SK-N-SH (cell line): Measurements from ENCODE around the gene GSC2.

Experiments used
- EZH2phosphoT487 ChIP-seq: fragments of 200-600 bp; sonication (generic); IDR thresholded peaks from 2 replicates; pipeline ENCODE4 v1.6.1; 2017; ENCODE audit warnings: low read depth, mixed run types, mild to moderate bottlenecking, antibody characterized with exemption, moderate library complexity, borderline replicate concordance
- FOSL2 ChIP-seq: IDR thresholded peaks from 2 replicates; pipeline ENCODE4 v1.4.0; 2012; ENCODE audit warnings: low read depth, mild to moderate bottlenecking, moderate library complexity, borderline replicate concordance
- MAX ChIP-seq: IDR thresholded peaks from 2 replicates; pipeline ENCODE4 v1.4.0; 2012; ENCODE audit warnings: low read depth
- NFIC ChIP-seq: IDR thresholded peaks from 2 replicates; pipeline ENCODE4 v1.4.0; 2012; ENCODE audit warnings: borderline replicate concordance
- SMC3 ChIP-seq: IDR thresholded peaks from 2 replicates; pipeline ENCODE4 v1.6.1; 2012; ENCODE audit warnings: low read depth, low read length, improper control_type of control experiment
- TAF1 ChIP-seq: IDR thresholded peaks from 2 replicates; pipeline ENCODE4 v1.6.1; 2012; ENCODE audit warnings: low read depth, mild to moderate bottlenecking, low read length, moderate library complexity, borderline replicate concordance
- TF ChIP-seq, protein P1 (sequence below): fragments of 200-600 bp; sonication (generic); IDR thresholded peaks from 2 replicates; pipeline ENCODE4 v1.6.1; 2017; ENCODE audit warnings: antibody characterized with exemption, mild to moderate bottlenecking, moderate library complexity

- TF ChIP-seq, protein P1, sequence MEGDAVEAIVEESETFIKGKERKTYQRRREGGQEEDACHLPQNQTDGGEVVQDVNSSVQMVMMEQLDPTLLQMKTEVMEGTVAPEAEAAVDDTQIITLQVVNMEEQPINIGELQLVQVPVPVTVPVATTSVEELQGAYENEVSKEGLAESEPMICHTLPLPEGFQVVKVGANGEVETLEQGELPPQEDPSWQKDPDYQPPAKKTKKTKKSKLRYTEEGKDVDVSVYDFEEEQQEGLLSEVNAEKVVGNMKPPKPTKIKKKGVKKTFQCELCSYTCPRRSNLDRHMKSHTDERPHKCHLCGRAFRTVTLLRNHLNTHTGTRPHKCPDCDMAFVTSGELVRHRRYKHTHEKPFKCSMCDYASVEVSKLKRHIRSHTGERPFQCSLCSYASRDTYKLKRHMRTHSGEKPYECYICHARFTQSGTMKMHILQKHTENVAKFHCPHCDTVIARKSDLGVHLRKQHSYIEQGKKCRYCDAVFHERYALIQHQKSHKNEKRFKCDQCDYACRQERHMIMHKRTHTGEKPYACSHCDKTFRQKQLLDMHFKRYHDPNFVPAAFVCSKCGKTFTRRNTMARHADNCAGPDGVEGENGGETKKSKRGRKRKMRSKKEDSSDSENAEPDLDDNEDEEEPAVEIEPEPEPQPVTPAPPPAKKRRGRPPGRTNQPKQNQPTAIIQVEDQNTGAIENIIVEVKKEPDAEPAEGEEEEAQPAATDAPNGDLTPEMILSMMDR, result no peak
- TF ChIP-seq NFIC (no peak), MAX (no peak), TAF1 (no peak), FOSL2 (no peak), EZH2phosphoT487 (no peak), SMC3 (no peak)
Observed at GRCh38 chr22:19182472-19183157, 32.5 kb upstream of the GSC2 start.
